GM13976 (cell line): ENCODE measurements around the gene PRKAG2.

Experiments used
- DNase-seq: peaks from one replicate; pipeline ENCODE4 v3.0.0; 2012; ENCODE audit warnings: low spot score
- CTCF ChIP-seq: IDR thresholded peaks from 2 replicates; pipeline ENCODE4 v1.5.1; 2012; ENCODE audit warnings: borderline replicate concordance, mild to moderate bottlenecking; ENCODE audit not compliant: insufficient read depth; ENCODE audit errors: extremely low read depth, missing control alignments, control extremely low read depth
- in situ Hi-C: fragments of 300-500 bp; cut with MboI; formaldehyde crosslinking; loops from one replicate; pipeline ENCODE4 v1.12.0; 2022; ENCODE audit warnings: low sequenced_read_pairs, mixed read lengths, inconsistent platforms; ENCODE audit not compliant: unreplicated experiment

Gene PRKAG2

GRCh38 chr7:151655555-151655954 lies 221.4 kb downstream of the PRKAG2 start:
- no peak for DNase-seq
- in situ Hi-C loops = no loop called here
- TF ChIP-seq CTCF = no peak

GRCh38 chr7:151652111-151652510 lies 224.8 kb downstream of the PRKAG2 start:
- in situ Hi-C loops = no loop called here
- DNase-seq = no peak

GRCh38 chr7:151650161-151650560 lies 226.8 kb downstream of the PRKAG2 start:
- no peak for TF ChIP-seq CTCF
- DNase-seq = no peak
- in situ Hi-C loops = no loop called here

More at GRCh38 chr7:151652111-151652510, 224.8 kb downstream of the PRKAG2 start:
- TF ChIP-seq CTCF = no peak

GRCh38 chr7:151648429-151648828 lies 228.5 kb downstream of the PRKAG2 start:
- TF ChIP-seq CTCF = no peak
- in situ Hi-C loops = no loop called here
- no peak for DNase-seq

GRCh38 chr7:151647874-151648273 lies 229.0 kb downstream of the PRKAG2 start:
- no peak for DNase-seq
- no peak for TF ChIP-seq CTCF
- in situ Hi-C loops = no loop called here

- no peak for DNase-seq
- in situ Hi-C loops = no loop called here
- TF ChIP-seq CTCF = no peak
These were observed 229.9 kb downstream of the PRKAG2 start for GRCh38 chr7:151647006-151647405.

GRCh38 chr7:151645311-151645710 lies 231.6 kb downstream of the PRKAG2 start:
- no peak for DNase-seq
- in situ Hi-C loops = no loop called here
- no peak for TF ChIP-seq CTCF
